Measurements from ENCODE around the gene PGC.
A peak's percentile ranks its signal among the peaks of the same experiment; 100 is the strongest.

PGC gene

DNA sequence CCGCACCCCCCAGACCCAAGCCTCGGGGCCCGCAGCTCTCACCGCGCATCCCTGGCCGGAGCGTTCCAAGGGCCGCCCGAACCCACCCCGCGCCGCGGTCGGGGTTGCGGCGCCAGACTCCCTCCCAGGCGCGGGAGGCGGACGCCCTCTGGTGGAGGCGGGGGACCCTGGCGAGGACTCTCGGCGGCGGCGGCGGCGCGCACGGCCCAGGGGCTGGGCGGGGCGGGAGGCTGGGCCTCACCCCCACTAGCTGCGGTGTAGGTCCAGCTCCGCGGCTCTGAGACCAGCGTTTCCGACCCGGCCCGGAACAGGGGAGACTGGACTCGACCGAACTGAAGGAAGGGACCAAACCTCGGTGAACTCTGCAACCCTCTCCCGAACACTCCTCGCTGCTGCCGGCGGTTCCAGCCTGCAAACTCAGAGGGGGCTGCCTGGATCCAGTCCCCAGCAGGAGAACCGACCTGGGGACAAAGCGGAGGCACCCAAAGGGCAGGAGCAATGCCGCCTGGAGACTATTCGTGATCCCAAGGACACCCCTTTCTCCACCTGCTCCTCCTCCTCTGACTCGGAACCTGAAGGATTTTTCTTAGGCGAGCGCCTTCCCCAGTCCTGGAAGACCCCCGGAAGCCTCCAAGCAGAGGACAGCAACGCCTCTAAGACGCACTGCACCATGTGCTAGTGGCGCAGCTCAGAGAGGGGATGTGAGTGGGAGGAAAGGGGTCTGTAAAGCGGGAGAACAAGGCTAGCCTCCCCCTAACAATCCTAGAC lies 39.4 kb upstream of the PGC start:
- TF ChIP-seq, protein P1, sequence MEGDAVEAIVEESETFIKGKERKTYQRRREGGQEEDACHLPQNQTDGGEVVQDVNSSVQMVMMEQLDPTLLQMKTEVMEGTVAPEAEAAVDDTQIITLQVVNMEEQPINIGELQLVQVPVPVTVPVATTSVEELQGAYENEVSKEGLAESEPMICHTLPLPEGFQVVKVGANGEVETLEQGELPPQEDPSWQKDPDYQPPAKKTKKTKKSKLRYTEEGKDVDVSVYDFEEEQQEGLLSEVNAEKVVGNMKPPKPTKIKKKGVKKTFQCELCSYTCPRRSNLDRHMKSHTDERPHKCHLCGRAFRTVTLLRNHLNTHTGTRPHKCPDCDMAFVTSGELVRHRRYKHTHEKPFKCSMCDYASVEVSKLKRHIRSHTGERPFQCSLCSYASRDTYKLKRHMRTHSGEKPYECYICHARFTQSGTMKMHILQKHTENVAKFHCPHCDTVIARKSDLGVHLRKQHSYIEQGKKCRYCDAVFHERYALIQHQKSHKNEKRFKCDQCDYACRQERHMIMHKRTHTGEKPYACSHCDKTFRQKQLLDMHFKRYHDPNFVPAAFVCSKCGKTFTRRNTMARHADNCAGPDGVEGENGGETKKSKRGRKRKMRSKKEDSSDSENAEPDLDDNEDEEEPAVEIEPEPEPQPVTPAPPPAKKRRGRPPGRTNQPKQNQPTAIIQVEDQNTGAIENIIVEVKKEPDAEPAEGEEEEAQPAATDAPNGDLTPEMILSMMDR (IDR thresholded peaks at IDR 0.05) = peak; percentile 70

DNA sequence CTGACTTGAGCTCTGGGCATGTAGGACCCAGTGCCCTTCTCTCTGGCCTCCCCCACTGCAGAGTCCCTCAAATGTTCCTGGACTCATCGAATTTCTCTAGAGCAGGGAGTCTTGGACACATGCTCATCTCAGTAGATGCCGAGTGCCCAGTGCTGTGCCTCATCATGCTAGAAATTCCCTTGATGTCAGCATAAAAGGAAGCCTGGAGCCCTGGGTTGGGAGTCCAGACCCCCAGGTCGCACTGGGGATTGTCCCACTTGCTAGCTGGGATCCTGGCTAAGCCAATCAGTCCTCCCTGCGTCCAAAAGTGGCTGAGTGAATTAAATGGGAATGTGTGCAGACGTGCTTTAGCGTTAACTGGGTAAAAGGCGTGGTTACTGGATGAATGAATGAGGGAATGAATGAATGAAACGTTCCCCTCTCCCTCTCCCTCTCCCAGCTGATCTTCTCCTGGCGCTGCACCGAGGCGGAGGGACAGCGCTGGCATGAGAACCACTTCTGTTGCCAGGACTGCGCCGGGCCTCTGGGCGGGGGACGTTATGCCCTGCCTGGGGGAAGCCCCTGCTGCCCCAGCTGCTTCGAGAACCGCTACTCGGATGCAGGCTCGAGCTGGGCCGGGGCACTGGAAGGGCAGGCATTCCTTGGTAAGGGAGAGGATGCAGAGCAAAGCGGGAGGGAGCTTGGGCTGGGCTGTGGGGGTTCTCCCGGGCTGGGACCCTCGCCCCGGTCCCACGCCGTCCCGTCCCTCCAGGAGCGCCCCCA lies 38.7 kb upstream of the PGC start:
- TF ChIP-seq, protein P1 (IDR thresholded peaks at IDR 0.05) = no peak

DNA sequence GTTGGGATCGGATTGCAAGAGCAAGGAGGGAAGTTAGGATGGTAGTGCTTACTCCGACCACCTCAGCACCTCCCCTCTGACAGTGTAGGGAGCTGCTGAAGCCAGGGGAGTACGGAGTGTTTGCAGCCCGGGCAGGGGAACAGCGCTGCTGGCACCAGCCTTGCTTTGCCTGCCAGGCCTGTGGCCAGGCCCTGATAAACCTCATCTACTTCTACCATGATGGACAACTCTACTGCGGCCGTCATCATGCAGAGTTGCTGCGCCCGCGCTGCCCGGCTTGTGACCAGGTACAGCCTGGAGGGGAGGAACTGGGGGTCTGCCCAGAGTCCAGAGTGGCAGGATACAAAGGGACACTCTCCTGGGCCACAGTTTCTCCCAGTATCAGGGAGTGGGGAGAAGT lies 38.1 kb upstream of the PGC start:
- TF ChIP-seq, protein P1 (IDR thresholded peaks at IDR 0.05) = no peak

DNA sequence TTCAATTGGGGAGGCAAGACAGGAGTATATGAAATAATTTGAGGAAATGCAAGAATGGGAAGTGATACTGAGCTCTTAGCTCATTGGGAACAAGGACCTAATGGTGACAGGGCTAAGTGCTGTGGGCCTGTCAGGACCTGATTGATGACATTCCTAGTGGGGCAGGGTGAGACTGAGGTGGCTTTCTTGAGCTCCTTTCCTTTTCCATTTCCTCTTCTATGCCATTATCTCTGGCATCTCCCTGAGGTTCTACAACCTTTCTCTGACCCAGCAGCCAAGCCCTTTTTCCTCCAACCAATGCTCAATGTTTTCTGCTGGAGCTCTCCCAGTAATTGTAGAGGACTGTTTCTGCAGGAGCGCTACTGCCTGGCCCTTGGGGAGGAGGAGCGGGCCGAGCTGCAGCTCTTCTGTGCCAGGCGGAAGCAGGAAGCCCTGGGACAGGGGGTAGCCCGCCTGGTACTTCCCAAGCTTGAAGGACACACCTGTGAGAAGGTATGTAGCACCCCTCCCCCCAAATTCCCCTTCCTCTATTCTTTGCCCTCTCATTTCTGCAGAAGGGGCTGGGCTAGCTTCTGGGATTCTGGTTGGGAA lies 37.5 kb upstream of the PGC start:
- TF ChIP-seq, protein P1 (IDR thresholded peaks at IDR 0.05) = no peak

DNA sequence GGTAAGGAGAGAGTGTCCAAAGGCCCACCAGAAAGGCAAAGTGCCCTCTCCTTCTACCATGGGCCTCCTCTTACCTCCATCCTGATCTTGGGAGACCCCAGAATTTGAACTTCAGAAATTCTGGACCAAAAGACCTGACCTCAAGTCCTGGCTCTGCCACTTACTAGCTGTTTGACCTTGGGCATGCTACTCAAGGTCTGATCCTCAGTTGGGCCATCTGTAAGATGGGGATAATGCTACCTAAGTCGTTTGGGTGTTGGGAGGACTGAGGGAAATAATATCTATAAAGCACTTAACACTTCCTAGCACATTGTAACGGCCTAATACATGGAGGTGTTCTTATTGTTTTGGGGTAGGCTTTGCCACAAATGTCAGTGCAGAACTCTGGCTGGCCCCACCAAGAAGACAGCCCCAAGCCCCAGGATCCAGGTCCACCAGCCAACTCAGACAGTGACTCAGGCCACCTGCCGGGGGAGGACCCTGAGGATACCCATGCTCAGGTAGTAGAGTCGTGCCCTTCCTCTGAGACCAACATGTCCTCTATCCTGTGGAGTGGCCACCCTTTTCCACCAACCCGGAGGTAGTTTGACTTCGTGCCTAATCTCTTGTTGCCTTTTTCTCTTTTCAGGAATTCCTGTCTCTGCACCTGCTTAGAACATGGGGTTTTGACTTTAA lies 36.0 kb upstream of the PGC start:
- TF ChIP-seq, protein P1 (IDR thresholded peaks at IDR 0.05) = no peak

DNA sequence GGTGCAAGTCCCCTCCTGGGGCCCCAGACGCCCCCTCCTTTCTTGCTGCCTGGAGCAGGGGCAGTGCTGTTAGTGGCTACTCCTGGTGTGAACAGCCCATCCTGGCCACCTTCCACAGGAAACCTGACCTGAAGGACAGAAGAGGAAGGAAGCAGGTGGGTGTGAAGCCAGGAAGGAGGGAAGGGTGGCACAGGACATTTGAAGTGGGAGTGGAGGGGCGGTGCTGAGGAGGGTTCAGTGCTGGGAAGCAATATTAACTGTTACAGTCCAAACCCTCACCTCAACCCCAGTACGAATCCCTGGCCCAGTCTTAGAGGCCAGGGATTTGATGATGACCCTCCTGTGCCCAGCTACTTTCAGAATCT lies 34.2 kb upstream of the PGC start:
- TF ChIP-seq, protein P1 (IDR thresholded peaks at IDR 0.05) = no peak

DNA sequence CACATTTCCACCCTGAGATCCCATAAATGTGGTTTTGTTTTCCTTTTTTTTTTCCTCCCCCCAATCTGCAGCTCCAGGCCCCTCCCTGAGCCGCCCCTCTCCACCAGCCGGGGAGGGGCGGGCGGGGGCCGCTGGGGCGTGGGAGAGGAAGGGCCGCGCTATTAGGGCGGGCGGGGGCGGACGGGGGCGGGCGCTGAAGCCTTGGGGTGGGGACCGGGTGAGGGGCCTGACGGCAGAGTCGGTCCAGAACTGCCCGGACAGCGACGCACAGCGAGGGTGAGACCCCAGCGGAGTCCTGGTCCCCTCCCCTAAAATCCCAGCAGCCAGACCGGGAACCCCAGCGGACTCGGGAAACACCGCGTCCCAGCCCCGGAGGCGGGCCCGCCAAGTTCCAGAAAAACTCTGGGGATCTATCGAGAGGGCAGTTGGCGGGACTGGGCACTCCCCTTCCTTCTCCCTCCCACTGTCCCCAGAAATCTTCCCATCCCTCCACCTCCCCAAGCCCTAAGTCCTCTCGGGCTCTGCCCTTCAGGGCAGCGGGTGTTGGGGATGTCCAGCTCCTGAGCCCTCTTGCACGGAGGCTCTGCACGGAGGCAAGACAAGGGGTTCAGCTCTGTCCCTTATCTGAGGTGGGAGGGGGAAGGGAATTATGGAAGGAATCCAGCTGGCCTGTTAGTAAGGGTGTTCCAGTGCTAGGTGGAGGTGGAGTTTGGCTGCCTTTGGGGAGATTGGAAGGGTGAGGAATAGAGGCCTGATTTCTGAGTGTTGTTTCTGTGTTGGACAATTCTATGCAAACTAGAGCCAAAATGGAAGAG lies 33.6 kb upstream of the PGC start, which contains the start of gene PRICKLE4:
Gene PRICKLE4, plus strand, starts transcription at position 232 of the 815 bp plus-strand sequence. CDS start 2,692 bp downstream, outside the sequence.
- TF ChIP-seq, protein P1 (IDR thresholded peaks at IDR 0.05) = no peak
